UCSD-AML1 (cell line): Measurements from ENCODE around the gene MED17.
"Not testable (repeated sequence)": the region's sequence is repeated elsewhere in the genome, so short reads cannot be mapped to it uniquely, and the experiment has no call there.

Experiments used
- DNase-seq: peaks from one replicate; lab custom pipeline; 2025; ENCODE audit not compliant: unreplicated experiment; lab: John Stamatoyannopoulos, UW

Gene MED17

GRCh38 chr11:93757924-93758865 lies 25.9 kb upstream of the MED17 start:
- DNase-seq, result no peak

GRCh38 chr11:93759123-93759522 lies 25.0 kb upstream of the MED17 start:
- DNase-seq, result not testable (repeated sequence)

GRCh38 chr11:93761910-93762309 lies 22.2 kb upstream of the MED17 start:
- DNase-seq, result no peak

GRCh38 chr11:93765551-93765950 lies 18.5 kb upstream of the MED17 start:
- no peak for DNase-seq

GRCh38 chr11:93766504-93766903 lies 17.6 kb upstream of the MED17 start:
- no peak for DNase-seq

- DNase-seq, result no peak
Measured at GRCh38 chr11:93767018-93767417, 17.1 kb upstream of the MED17 start.

- no peak for DNase-seq
Measured at GRCh38 chr11:93770160-93770559, 13.9 kb upstream of the MED17 start.

- no peak for DNase-seq
Measured at GRCh38 chr11:93772123-93772522, 12.0 kb upstream of the MED17 start.

GRCh38 chr11:93773045-93773477 lies 11.0 kb upstream of the MED17 start:
- no peak for DNase-seq

GRCh38 chr11:93773601-93774200 lies 10.4 kb upstream of the MED17 start:
- DNase-seq, result no peak

GRCh38 chr11:93774560-93774959 lies 9.5 kb upstream of the MED17 start:
- not testable (repeated sequence) for DNase-seq

- DNase-seq, result no peak
Measured at GRCh38 chr11:93775289-93775688, 8.8 kb upstream of the MED17 start.

GRCh38 chr11:93783362-93783761 lies 720 bp upstream of the MED17 start:
- no peak for DNase-seq

GRCh38 chr11:93783765-93784144 lies 327 bp upstream of the MED17 start:
- no peak for DNase-seq

GRCh38 chr11:93784935-93785360 lies 866 bp downstream of the MED17 start:
- no peak for DNase-seq

- no peak for DNase-seq
Measured at GRCh38 chr11:93791493-93791892, 7.4 kb downstream of the MED17 start.

GRCh38 chr11:93796441-93797231 lies 12.6 kb downstream of the MED17 start:
- DNase-seq, result no peak

GRCh38 chr11:93801366-93801765 lies 17.3 kb downstream of the MED17 start:
- no peak for DNase-seq

GRCh38 chr11:93804879-93805278 lies 20.8 kb downstream of the MED17 start:
- no peak for DNase-seq

- DNase-seq, result no peak
Measured at GRCh38 chr11:93807980-93808379, 23.9 kb downstream of the MED17 start.

- DNase-seq, result no peak
Measured at GRCh38 chr11:93813974-93814373, 29.9 kb downstream of the MED17 start.
